Measurements from ENCODE around the gene MEGF6.

DNA sequence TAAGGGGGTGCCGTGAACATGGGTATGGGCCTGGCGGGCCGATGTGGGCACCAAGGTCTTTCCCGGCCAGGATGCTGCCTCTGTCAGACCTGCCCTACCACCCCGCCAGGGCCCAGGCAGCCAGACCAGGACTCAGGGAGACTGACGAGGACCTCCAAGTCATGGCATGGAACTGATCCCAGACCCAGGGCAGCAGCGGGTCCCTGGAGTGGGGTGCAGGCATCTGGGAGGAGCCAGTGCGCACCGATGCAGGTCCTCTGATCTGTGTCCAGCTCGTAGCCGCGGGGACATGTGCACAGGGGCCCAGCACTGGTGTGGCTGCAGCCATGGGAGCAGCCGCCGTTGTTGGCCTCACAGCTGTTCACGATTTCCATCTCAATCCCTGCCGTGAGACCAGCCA, 100.0 kb downstream of the MEGF6 start:
- TF ChIP-seq EZH2phosphoT487 (IDR thresholded peaks at IDR 0.05; ENCODE audit: low read depth, severe bottlenecking, unreplicated experiment) (no peak), EZH2 (IDR thresholded peaks at IDR 0.05; ENCODE audit: borderline replicate concordance) (no peak)
- TF ChIP-seq, protein P1, sequence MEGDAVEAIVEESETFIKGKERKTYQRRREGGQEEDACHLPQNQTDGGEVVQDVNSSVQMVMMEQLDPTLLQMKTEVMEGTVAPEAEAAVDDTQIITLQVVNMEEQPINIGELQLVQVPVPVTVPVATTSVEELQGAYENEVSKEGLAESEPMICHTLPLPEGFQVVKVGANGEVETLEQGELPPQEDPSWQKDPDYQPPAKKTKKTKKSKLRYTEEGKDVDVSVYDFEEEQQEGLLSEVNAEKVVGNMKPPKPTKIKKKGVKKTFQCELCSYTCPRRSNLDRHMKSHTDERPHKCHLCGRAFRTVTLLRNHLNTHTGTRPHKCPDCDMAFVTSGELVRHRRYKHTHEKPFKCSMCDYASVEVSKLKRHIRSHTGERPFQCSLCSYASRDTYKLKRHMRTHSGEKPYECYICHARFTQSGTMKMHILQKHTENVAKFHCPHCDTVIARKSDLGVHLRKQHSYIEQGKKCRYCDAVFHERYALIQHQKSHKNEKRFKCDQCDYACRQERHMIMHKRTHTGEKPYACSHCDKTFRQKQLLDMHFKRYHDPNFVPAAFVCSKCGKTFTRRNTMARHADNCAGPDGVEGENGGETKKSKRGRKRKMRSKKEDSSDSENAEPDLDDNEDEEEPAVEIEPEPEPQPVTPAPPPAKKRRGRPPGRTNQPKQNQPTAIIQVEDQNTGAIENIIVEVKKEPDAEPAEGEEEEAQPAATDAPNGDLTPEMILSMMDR (IDR thresholded peaks at IDR 0.05; ENCODE audit: poor library complexity) = no peak

Measured in hepatocyte (in vitro differentiated cells).